GM23338 (cell line): ENCODE data around the gene P2RY6. TPM values are rescaled to one million over a fixed set of nuclear protein-coding genes. Genes with fewer than 3 reads are reported as not detected.
A peak's percentile ranks its signal among the peaks of the same experiment; 100 is the strongest.

Source experiments
- ATAC-seq: fragments of 200-7000 bp; cut with Tn5 transposase; 3 replicates; pipeline ENCODE4 v1.9.1; 2020
- DNase-seq: peaks from one replicate; pipeline ENCODE4 v3.0.0-alpha.2; 2015; ENCODE audit warnings: low spot score
- H2AFZ ChIP-seq: fragments of 200-600 bp; sonication (generic); 2 replicates; pipeline ENCODE4 v1.8.0; 2016; ENCODE audit warnings: antibody characterized with exemption, mild to moderate bottlenecking, moderate library complexity
- H3F3A ChIP-seq: fragments of 200-600 bp; sonication (generic); replicated peaks from 2 replicates; pipeline ENCODE4 v1.8.0; 2017; ENCODE audit warnings: antibody characterized with exemption, mixed run types, low read depth
- H3K27ac ChIP-seq: fragments of 200-600 bp; sonication (generic); 2 replicates; pipeline ENCODE4 v1.6.1; 2016; ENCODE audit warnings: low read depth
- H3K27me3 ChIP-seq: fragments of 200-600 bp; sonication (generic); 2 replicates; pipeline ENCODE4 v1.8.0; 2016; ENCODE audit warnings: mild to moderate bottlenecking, mixed run types, moderate library complexity; ENCODE audit not compliant: insufficient read depth
- H3K36me3 ChIP-seq: fragments of 200-600 bp; sonication (generic); 2 replicates; pipeline ENCODE4 v1.8.0; 2016; ENCODE audit warnings: mild to moderate bottlenecking; ENCODE audit not compliant: insufficient read depth
- H3K4me1 ChIP-seq: fragments of 200-600 bp; sonication (generic); 2 replicates; pipeline ENCODE4 v1.8.0; 2016; ENCODE audit warnings: mild to moderate bottlenecking, moderate library complexity; ENCODE audit not compliant: insufficient read depth
- H3K4me2 ChIP-seq: fragments of 200-600 bp; sonication (generic); 2 replicates; pipeline ENCODE4 v1.7.1; 2017; ENCODE audit warnings: mixed run types
- H3K4me3 ChIP-seq: fragments of 200-600 bp; sonication (generic); 2 replicates; pipeline ENCODE4 v1.6.1; 2016; ENCODE audit warnings: mixed run types
- H3K79me2 ChIP-seq: fragments of 200-600 bp; sonication (generic); replicated peaks from 2 replicates; pipeline ENCODE4 v1.8.0; 2017; ENCODE audit warnings: mild to moderate bottlenecking; ENCODE audit not compliant: insufficient read depth
- H3K9me2 ChIP-seq: fragments of 200-600 bp; sonication (generic); 2 replicates; pipeline ENCODE4 v1.8.0; 2017; ENCODE audit not compliant: insufficient read depth
- H4K20me1 ChIP-seq: fragments of 200-600 bp; sonication (generic); replicated peaks from 2 replicates; pipeline ENCODE4 v1.8.0; 2017; ENCODE audit warnings: mild to moderate bottlenecking; ENCODE audit not compliant: insufficient read depth
- H3K27ac Mint-ChIP-seq: 2 replicates; pipeline ENCODE4 v1.8.0; 2020; ENCODE audit warnings: inconsistent platforms, mild to moderate bottlenecking, moderate library complexity, mixed read lengths
- H3K27me3 Mint-ChIP-seq: 3 replicates; pipeline ENCODE4 v1.8.0; 2022; ENCODE audit warnings: low read depth, mild to moderate bottlenecking, moderate library complexity, mixed read lengths, inconsistent platforms; ENCODE audit not compliant: insufficient read depth, poor library complexity
- H3K36me3 Mint-ChIP-seq: 3 replicates; pipeline ENCODE4 v1.8.0; 2021; ENCODE audit warnings: low read depth, mild to moderate bottlenecking, inconsistent platforms, moderate library complexity, mixed read lengths
- H3K4me1 Mint-ChIP-seq: 3 replicates; pipeline ENCODE4 v1.8.0; 2020; ENCODE audit warnings: mild to moderate bottlenecking, inconsistent platforms, mixed read lengths
- H3K4me3 Mint-ChIP-seq: 3 replicates; pipeline ENCODE4 v1.8.0; 2021; ENCODE audit warnings: moderate library complexity, mild to moderate bottlenecking, inconsistent platforms, mixed read lengths
- H3K9me3 Mint-ChIP-seq: 3 replicates; pipeline ENCODE4 v1.8.0; 2020; ENCODE audit warnings: moderate library complexity, mild to moderate bottlenecking, inconsistent platforms, mixed read lengths
- STAT1 ChIP-seq: IDR thresholded peaks from one replicate; pipeline ENCODE4 v1.6.1; 2016; ENCODE audit warnings: antibody characterized with exemption; ENCODE audit not compliant: unreplicated experiment
- polyA plus RNA-seq: library from polyadenylated mRNA; unstranded; fragments of >200 nt; fragmentation: Nextera tagmentation; extraction: Ambion mirVana; gene quantifications from 2 replicates; pipeline ENCODE4 v1.2.1, GENCODE V29; 2016
- total RNA-seq: library from RNA; depleted of rRNA; stranded (reverse); fragments of >200 nt; shearing (Covaris generic); gene quantifications from 2 replicates; pipeline ENCODE4 v1.2.3, GENCODE V29; 2014
- TF ChIP-seq, protein P1 (sequence below), 2 experiments: fragments of 200-600 bp in 1 of 2; sonication (generic) in 1 of 2; conservative IDR thresholded peaks; 2 replicates each; pipeline versions ENCODE4 v1.5.1 to v1.6.1; 2016 to 2017; ENCODE audit warnings: antibody characterized with exemption in 2 of 2, low read depth in 2 of 2, mild to moderate bottlenecking in 2 of 2, moderate library complexity in 1 of 2
- TF ChIP-seq, protein P2 (sequence below): fragments of 250-450 bp; sonication (Bioruptor Pico); IDR thresholded peaks from 2 replicates; pipeline ENCODE4 v1.5.0; 2020; ENCODE audit warnings: mild to moderate bottlenecking, moderate library complexity

Gene P2RY6
- total and polyA plus RNA-seq, 2 experiments from 2014 or later, result not detected

DNA sequence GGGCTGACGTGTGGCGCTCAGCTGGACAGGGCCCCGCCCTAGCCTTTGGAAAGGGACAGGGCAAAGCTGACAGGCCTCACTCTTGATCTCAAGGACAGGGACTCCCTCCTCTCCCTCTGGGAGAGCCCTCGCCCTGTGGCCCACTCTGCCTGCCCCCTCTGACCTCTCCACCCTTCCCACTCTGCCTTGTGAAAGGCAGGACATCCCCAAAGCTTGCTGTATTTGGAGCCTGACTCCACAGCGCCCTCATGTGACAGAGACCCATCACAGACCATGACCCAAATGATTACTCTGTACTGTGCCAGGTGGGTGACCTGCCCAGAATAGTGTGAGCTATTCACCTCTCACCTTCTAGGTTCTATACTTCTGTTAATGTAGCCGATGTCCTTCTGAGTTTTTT lies 35.3 kb upstream of the P2RY6 start:
- peaks cover 14% of the 10 kb centered on the region for H3K27me3 Mint-ChIP-seq
- H4K20me1 ChIP-seq, result no peaks in the 10 kb centered on the region
- no peaks in the 10 kb centered on the region for H3K9me2 ChIP-seq
- no peak overlapping the region for H2AFZ ChIP-seq
- TF ChIP-seq, protein P1, sequence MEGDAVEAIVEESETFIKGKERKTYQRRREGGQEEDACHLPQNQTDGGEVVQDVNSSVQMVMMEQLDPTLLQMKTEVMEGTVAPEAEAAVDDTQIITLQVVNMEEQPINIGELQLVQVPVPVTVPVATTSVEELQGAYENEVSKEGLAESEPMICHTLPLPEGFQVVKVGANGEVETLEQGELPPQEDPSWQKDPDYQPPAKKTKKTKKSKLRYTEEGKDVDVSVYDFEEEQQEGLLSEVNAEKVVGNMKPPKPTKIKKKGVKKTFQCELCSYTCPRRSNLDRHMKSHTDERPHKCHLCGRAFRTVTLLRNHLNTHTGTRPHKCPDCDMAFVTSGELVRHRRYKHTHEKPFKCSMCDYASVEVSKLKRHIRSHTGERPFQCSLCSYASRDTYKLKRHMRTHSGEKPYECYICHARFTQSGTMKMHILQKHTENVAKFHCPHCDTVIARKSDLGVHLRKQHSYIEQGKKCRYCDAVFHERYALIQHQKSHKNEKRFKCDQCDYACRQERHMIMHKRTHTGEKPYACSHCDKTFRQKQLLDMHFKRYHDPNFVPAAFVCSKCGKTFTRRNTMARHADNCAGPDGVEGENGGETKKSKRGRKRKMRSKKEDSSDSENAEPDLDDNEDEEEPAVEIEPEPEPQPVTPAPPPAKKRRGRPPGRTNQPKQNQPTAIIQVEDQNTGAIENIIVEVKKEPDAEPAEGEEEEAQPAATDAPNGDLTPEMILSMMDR (conservative IDR thresholded peaks at IDR 0.05; ENCODE audit: low read depth in 2 of 2), result peak; percentile 86 to 98
- no peak for TF ChIP-seq STAT1
- no peak overlapping the region for H3K4me3 Mint-ChIP-seq
- no peaks in the 10 kb centered on the region for H3F3A ChIP-seq
- ATAC-seq (peak; percentile 91), DNase-seq (peak; percentile 86)
- no peak overlapping the region for H3K4me2 ChIP-seq
- H3K27ac ChIP-seq, result no peak overlapping the region
- no peaks in the 10 kb centered on the region for H3K9me3 Mint-ChIP-seq
- no peaks in the 10 kb centered on the region for H3K36me3 ChIP-seq
- no peaks in the 10 kb centered on the region for H3K4me1 ChIP-seq
- H3K4me3 ChIP-seq, result no peak overlapping the region
- no peaks in the 10 kb centered on the region for H3K36me3 Mint-ChIP-seq
- no peaks in the 10 kb centered on the region for H3K79me2 ChIP-seq
- no peaks in the 10 kb centered on the region for H3K27me3 ChIP-seq
- no peak overlapping the region for H3K27ac Mint-ChIP-seq
- H3K4me1 Mint-ChIP-seq, result peaks cover 4% of the 10 kb centered on the region; the same call in 1 of the 3 replicates

DNA sequence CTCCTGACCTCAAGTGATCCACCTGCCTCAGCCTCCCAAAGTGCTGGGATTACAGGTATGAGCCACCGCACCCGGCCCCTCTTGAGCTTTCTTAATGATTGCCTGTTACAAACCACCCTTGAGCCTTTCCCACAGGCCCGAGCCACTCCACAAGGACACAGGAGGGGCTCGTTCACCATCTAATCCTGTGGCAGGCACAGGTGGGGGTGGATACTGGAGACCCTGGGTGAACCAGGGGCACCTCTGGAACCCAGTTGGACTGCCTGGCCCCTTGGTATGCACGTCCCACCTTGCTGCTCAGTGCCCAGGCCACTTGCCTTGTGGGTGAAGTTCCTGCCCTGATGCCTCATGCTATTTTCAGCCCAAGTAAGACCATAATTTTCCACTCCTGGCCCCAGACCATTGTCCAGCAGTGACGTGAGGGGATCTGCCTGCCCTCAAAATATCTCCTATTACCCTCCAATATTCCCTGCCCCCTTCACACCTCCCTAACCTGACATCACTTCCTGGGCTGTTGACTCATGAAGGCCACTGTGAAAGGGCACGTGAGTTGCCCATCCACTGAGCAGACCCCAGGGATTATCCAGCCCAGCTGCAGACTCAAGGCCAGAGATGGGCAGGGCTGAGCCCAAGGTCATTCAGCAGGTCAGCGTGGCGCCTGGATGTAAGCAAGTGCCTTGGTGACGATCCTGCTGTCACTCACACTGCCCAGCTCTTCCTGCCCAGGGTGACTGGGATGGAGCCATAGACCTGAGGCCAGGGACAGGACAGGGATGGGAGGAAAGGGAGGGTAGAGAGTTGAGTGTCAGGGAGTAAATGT lies 34.5 kb upstream of the P2RY6 start:
- ATAC-seq, result no peak
- DNase-seq, result no peak
- Mint-ChIP-seq H3K9me3 (no peaks in the 10 kb centered on the region), H3K4me3 (no peak overlapping the region), H3K27me3 (peaks cover 14% of the 10 kb centered on the region), H3K27ac (no peak overlapping the region), H3K36me3 (no peaks in the 10 kb centered on the region), H3K4me1 (peaks cover 8% of the 10 kb centered on the region)
- Histone ChIP-seq H3K4me3 (no peak overlapping the region), H3F3A (no peaks in the 10 kb centered on the region), H3K27ac (no peak overlapping the region), H3K4me2 (no peak overlapping the region), H3K4me1 (peaks cover 2% of the 10 kb centered on the region; the same call in 1 of the 2 replicates), H4K20me1 (no peaks in the 10 kb centered on the region), H2AFZ (no peak overlapping the region), H3K27me3 (no peaks in the 10 kb centered on the region), H3K9me2 (no peaks in the 10 kb centered on the region), H3K79me2 (no peaks in the 10 kb centered on the region), H3K36me3 (no peaks in the 10 kb centered on the region)
- TF ChIP-seq, protein P2, sequence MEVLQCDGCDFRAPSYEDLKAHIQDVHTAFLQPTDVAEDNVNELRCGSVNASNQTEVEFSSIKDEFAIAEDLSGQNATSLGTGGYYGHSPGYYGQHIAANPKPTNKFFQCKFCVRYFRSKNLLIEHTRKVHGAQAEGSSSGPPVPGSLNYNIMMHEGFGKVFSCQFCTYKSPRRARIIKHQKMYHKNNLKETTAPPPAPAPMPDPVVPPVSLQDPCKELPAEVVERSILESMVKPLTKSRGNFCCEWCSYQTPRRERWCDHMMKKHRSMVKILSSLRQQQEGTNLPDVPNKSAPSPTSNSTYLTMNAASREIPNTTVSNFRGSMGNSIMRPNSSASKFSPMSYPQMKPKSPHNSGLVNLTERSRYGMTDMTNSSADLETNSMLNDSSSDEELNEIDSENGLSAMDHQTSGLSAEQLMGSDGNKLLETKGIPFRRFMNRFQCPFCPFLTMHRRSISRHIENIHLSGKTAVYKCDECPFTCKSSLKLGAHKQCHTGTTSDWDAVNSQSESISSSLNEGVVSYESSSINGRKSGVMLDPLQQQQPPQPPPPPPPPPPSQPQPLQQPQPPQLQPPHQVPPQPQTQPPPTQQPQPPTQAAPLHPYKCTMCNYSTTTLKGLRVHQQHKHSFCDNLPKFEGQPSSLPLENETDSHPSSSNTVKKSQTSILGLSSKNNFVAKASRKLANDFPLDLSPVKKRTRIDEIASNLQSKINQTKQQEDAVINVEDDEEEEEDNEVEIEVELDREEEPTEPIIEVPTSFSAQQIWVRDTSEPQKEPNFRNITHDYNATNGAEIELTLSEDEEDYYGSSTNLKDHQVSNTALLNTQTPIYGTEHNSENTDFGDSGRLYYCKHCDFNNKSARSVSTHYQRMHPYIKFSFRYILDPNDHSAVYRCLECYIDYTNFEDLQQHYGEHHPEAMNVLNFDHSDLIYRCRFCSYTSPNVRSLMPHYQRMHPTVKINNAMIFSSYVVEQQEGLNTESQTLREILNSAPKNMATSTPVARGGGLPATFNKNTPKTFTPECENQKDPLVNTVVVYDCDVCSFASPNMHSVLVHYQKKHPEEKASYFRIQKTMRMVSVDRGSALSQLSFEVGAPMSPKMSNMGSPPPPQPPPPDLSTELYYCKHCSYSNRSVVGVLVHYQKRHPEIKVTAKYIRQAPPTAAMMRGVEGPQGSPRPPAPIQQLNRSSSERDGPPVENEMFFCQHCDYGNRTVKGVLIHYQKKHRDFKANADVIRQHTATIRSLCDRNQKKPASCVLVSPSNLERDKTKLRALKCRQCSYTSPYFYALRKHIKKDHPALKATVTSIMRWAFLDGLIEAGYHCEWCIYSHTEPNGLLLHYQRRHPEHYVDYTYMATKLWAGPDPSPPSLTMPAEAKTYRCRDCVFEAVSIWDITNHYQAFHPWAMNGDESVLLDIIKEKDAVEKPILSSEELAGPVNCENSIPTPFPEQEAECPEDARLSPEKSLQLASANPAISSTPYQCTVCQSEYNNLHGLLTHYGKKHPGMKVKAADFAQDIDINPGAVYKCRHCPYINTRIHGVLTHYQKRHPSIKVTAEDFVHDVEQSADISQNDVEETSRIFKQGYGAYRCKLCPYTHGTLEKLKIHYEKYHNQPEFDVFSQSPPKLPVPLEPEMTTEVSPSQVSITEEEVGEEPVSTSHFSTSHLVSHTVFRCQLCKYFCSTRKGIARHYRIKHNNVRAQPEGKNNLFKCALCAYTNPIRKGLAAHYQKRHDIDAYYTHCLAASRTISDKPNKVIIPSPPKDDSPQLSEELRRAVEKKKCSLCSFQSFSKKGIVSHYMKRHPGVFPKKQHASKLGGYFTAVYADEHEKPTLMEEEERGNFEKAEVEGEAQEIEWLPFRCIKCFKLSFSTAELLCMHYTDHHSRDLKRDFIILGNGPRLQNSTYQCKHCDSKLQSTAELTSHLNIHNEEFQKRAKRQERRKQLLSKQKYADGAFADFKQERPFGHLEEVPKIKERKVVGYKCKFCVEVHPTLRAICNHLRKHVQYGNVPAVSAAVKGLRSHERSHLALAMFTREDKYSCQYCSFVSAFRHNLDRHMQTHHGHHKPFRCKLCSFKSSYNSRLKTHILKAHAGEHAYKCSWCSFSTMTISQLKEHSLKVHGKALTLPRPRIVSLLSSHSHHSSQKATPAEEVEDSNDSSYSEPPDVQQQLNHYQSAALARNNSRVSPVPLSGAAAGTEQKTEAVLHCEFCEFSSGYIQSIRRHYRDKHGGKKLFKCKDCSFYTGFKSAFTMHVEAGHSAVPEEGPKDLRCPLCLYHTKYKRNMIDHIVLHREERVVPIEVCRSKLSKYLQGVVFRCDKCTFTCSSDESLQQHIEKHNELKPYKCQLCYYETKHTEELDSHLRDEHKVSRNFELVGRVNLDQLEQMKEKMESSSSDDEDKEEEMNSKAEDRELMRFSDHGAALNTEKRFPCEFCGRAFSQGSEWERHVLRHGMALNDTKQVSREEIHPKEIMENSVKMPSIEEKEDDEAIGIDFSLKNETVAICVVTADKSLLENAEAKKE (CRISPR knock-in tag), result no peak
